ENCODE results near the gene GRM4.

The GRM4 gene

GRCh38 chr6:34143196-34143883 lies 2.5 kb downstream of the GRM4 start:
- no peak for DNase-seq

- DNase-seq = no peak
Measured at GRCh38 chr6:34142061-34142998, 3.6 kb downstream of the GRM4 start.

GRCh38 chr6:34140075-34140474 lies 5.8 kb downstream of the GRM4 start:
- no peak for DNase-seq

GRCh38 chr6:34138914-34139510 lies 6.9 kb downstream of the GRM4 start:
- no peak for DNase-seq

- DNase-seq = no peak
Measured at GRCh38 chr6:34138191-34138590, 7.7 kb downstream of the GRM4 start.

- no peak for DNase-seq
Measured at GRCh38 chr6:34135541-34135940, 10.3 kb downstream of the GRM4 start.

GRCh38 chr6:34132486-34133185 lies 13.3 kb downstream of the GRM4 start:
- peak in 5 of 56 donors; percentile 6 to 18 (median 14) for DNase-seq

- DNase-seq = no peak
Measured at GRCh38 chr6:34131326-34132290, 14.3 kb downstream of the GRM4 start.

GRCh38 chr6:34130862-34131261 lies 15.0 kb downstream of the GRM4 start:
- no peak for DNase-seq

GRCh38 chr6:34129753-34130152 lies 16.1 kb downstream of the GRM4 start:
- DNase-seq = no peak

GRCh38 chr6:34128045-34128444 lies 17.8 kb downstream of the GRM4 start:
- no peak for DNase-seq

- DNase-seq = no peak
Measured at GRCh38 chr6:34126419-34126818, 19.5 kb downstream of the GRM4 start.

GRCh38 chr6:34125939-34126338 lies 19.9 kb downstream of the GRM4 start:
- no peak for DNase-seq

GRCh38 chr6:34120953-34121675 lies 24.8 kb downstream of the GRM4 start:
- DNase-seq = no peak

GRCh38 chr6:34115915-34116314 lies 30.0 kb downstream of the GRM4 start:
- DNase-seq = no peak

- DNase-seq = no peak
Measured at GRCh38 chr6:34115403-34115795, 30.5 kb downstream of the GRM4 start.

GRCh38 chr6:34114695-34115402 lies 31.0 kb downstream of the GRM4 start:
- peak in 1 of 56 donors; percentile 5 for DNase-seq

- DNase-seq = no peak
Measured at GRCh38 chr6:34113532-34113931, 32.4 kb downstream of the GRM4 start.

- no peak for DNase-seq
Measured at GRCh38 chr6:34112126-34112525, 33.8 kb downstream of the GRM4 start.
